GM21515 (cell line): ENCODE measurements around the gene VEPH1.

Experiments used
- ATAC-seq: cut with Tn5 transposase; IDR thresholded peaks from one replicate; pipeline ENCODE4 v1.9.1; 2021; ENCODE audit not compliant: unreplicated experiment

The VEPH1 gene

DNA sequence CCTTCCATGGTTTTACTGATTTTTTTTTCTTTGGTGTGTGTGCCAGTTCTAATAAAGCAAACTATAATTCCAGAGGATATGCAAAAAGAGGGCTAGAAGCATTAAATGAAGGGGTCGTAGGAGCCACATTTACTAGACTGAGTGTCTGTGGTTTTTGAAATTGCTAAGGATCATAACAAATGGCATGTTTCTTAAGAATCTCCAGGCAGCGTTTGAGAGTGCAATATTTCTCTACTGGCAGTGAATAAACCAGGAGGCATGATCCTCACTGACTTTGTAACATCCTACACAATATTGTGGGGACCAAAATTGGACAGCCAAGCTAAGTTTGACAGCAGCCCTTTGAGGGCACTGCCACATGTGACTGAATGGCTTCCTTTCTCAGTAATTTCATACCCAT is 227.4 kb downstream of the VEPH1 start:
- no peak for ATAC-seq

DNA sequence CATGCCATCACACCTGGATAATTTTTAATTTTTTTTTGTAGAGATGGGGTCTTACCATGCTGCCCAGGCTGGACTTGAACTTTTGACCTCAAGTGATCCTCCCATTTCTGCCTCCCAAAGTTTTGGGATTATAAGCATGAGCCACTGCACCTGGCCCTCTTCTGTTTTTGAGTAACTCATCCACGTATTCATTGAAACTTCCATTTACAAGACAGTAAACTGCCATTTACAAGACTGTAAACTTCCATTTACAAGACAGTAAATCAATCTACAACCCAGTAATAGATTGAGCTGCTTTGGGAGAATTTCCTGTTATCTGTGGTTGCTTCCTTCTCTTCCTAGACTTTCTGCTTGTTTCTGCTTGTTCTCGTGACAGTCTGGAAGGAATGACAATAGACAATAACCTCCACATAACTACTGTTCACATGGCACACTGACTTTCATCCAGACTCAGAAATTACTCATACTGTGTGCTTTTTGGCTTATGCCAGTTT is 228.5 kb downstream of the VEPH1 start:
- no peak for ATAC-seq

DNA sequence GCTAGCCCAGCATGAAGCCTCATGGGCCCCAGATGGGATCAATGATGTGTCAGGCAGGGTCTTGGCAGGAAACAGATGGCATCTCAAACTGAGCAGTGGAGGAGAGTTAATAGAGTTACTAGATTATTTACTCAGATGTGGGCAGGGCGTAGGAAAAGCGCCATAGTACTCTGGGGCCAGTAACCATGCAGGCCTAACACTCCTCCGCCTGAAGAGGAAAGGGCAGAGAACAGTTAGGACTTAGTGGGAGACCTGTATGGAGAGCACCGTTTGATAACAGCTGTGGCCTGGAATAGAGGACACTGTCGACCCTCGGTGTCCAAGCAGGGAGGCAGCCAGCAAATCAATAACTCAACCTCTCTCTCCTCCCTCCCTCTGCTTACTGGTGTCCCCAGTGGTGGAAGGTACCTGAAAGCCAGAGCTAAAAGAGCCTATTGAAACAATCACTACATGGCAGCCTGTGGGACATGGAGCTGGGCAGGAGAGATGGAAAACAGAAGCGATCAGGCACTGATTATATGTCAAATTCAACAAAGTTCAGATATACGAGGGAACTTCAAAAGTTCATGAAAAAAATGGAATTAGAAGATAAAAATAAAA is 231.8 kb downstream of the VEPH1 start:
- no peak for ATAC-seq

DNA sequence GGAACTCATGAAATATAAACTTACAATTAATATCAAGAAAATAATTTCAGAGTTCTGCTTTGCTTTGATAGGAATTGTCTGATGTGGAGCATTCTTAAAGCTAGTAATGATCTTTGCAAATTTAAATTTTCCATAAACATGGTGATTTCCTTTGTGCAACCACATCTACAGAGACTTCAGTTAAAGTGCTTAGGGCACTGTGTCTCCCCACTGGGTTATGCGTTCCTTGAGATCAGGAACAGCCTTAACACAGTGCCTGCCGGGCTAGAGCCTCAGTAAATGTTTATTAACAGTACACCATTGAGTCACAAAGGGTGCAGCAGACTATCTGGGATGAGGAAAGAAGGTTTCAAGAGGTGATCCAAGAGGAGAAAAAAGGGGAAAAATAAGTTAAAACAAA is 235.2 kb downstream of the VEPH1 start:
- no peak for ATAC-seq

DNA sequence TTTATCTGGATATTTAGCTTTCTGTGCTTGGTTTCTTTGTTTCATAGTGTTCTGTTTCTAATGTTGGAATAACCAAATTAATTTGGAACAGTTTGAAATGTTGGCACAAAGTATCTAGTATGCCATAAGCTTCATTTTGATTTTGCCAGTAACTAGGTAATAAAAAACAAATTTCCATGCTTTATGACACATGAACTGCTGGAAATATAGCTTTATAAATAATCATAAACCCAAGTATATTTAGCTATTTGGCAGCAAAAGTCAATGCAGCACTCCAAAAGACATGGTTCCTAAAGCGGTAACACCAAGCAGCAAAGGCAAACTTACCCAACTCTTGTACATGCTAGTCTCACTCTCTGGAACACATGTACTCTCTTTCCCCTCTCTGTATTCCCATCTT is 237.3 kb downstream of the VEPH1 start:
- ATAC-seq = no peak

DNA sequence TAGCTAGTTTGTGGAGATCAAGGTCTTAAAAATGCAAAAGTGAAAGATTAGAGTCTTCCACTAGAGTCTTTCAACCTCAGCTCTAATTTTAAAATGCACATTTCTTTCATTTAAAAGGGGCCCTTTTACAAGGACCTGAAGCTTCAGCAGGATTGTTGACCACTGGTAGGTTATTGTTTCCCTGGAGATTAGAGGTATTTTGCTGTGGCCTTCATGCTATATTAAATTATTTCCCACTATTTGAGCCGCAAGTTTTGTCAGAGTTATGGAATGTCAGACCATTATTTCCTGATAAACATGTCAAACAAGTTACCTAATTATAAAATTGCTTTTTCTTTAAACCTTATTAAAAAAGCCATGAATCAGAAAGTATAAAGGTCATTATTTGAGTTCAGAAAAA is 240.2 kb downstream of the VEPH1 start:
- ATAC-seq = no peak

DNA sequence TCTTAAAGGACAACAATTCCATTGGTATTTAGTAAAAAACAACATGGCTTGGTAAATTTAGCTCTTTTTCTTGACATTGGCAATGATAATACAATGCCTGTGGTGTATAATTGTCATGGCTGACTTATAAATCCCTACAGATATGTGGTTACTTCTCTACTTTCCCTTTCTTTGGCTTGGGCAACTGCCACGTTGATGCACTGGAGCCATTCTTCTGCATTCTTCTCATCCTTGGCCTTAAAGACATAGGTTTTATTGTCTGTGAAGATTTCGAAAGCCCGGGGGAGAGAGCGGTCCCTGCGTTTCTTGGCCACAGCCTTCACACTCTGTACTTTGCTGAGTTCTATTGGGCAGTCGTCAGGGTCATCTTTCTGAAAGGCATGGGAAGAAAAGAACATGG is 242.2 kb downstream of the VEPH1 start:
- no peak for ATAC-seq

DNA sequence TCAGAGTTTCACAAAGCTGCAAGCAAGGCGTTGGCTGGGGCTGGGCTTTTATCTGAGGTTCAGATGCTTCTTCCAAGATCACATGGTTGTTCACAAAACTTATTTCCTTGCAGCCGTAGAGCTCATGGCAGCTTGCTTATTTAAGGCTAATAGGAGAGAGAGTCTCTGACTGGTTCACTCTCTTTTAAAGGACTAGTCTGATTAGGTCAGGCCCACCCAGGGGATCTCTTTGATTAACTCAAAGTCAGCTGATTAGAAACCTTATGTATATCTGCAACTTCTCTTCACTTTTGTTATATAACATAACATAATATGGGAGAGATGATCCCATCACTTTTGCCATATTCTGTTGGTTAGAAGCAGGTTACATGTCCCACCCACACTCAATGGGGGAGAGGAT is 243.4 kb downstream of the VEPH1 start:
- ATAC-seq = no peak

DNA sequence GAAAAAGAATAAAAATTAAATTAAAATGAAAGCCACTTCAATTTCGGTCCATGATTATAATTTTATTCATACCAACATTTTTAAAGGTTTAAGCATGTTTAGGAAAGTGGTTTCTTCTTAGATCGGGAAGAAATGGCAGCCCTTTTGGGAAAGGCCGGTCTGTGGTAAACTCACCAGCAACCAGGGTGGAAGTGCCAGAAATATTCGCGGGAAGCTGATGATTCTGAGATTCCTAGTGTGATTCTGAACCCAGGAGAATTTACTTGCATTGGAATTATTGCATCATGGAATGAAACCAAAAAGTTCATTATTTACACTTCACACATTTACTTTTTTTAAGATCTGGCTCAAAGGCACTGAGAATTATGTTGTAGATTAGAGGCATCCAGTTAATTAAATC is 246.1 kb downstream of the VEPH1 start:
- ATAC-seq = no peak

DNA sequence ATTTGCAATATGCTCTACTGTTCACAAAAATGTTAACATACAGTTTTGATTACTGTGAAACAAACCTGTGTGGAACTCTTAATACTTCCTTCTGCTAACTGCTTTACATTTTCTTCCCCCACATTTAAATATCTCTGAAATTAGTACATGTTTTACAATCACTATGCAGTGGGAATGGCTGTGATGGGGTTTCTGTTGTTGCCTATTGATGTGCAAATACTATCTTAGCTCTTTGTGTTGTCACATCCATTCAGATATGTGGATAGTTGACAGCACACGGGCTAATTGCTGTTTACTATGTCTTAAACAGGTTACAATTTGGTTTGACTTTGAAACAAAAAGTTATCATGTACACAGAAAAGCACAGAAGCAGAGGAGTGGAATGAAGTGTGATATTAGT is 247.4 kb downstream of the VEPH1 start:
- no peak for ATAC-seq

DNA sequence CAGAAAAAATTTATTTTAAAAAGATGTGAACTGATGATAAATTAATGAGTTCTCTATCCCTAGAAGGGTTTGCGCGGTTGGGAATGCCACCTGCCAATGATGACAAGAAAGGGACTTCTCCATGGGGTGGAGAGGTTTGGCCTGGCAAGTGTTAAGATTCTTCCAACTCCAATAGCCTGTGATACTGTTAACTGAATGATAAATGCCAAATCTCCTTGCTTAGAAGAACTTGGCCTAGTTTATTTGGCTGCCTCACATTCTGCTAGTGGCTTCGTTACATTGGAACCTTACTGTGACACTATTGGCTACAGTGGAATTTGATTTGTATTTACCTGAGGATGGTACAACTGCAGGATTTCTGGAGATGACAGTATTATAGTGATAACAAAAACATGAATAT is 251.5 kb downstream of the VEPH1 start:
- no peak for ATAC-seq

DNA sequence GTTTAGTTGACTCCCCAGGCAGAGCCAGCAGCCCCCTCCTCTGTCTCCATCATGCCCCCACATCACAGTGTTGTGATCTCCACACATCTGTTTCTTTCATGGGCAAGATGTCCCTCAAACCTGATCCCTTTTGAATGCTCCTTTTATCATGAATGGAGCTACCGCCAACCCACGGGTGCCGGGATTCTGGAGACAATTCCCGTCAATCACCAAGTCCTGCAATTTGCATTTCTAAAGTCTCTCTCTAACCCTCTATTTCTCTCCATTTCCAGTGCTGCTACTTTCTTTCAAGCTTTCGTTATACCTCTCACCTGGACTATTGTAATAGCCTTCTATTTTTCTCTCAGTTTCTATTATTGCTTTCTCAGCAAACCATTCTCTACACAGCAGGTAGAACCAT is 253.6 kb downstream of the VEPH1 start:
- ATAC-seq = no peak

DNA sequence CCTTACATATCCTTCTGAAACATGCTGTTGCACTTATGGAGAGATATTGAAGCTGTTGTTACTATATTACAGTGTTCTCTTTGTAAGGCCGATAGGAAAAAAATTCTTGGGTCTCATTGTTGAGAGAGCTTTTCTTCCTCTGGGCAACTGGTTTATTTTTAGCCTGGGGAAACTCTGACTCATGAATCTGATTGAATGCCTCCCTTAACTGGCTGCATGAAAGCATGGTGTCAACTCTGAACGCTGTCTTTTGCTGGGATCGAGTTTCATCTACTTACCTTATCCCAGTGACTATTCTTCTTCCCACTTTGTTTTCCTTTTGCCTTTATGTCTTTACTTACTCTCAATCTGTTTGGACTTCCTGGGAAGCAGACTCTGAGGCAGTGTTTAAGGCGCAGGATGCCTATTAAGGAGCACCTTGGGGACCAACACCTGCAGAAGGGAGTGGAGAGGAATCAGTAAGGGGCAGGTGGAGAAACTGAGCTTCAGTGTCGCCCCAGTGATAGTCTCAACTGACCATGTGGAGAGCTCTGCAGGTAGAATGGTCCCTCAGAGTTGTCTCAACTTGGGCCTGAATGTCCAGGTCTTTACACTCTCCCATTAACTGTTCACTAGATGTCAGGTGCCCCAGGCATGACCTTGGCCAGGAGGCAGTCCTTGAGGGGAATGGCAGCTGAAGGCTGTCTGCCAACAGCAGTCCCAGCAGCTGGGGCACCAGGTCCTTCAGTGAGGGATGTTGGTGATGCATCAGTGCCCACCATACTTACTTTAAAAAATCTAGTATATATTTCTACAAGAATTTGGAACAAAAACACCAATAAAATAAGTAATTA is 254.4 kb downstream of the VEPH1 start:
- ATAC-seq = no peak

DNA sequence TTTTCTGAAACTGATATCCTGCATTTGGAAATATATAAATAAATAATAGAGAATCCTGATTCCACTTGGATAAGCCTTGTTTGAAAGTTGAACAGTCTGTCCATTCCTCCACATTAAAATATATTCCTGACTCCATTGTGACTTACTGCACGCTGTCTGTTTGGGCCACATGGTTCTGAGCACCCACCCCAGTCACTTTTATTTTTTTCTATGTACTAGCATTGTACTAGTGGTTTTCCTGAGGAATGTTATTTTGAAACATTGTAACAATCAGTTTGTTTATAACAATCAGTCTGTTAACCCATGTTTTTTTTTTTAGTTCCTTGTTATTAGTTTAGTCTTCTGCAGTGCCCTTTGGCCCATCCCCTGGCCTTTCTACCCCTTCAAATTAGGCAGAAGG is 255.8 kb downstream of the VEPH1 start:
- no peak for ATAC-seq

DNA sequence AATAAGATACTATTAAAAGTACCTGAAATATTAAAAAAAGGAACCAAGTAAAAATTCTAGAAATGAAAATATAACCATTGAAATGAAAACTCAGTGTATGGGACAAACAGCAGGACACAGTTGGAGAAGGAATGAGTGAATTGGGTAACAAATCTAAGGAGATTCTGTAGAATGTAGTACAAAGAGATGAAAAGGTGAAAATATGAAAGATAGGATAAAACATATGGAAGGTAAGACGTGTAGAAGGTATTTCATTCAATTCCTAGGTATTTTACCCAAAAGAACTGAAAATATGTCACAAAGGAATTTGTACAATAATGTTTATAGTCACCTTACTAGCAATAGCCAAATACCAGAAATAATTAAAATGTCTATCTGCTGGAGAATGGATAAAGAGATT is 260.4 kb downstream of the VEPH1 start:
- no peak for ATAC-seq

DNA sequence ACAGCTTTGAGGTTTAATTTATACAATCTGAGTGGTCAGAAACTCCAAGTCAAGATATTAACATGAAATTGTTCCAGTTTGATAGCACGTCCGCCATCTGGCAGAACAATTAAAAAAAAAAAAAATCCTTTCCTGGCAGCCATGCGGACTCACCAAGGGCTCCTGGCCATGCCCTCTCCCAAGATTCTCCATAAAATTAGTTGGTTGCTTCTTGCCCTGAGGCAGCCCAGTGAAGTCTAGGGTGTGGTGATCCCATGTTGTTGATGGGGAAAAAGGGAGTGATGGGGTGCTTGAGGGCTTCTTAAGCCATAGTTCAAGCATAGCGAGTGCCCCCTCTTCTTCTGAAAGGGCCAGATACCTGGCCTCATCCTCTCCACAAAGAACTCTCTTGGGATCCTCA is 261.6 kb downstream of the VEPH1 start:
- no peak for ATAC-seq

DNA sequence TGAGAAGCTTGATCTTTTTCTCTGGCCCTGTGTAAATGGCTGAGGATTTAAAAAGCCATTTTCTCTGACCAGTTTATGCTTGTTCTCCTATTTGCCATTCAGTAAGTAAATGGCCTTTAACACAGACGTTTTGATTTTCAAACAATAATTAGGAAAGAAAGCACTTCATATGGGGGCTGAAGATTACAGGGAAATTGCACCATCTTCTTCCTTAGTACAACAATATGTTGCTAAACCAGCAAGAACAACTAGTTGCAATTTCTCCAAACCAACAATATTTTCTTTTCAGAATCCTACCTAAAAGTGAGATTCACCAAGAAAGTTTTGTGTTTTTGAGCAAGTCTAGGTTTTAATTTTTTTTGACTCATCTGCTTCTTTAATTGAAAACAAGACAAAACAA is 262.8 kb downstream of the VEPH1 start:
- no peak for ATAC-seq

DNA sequence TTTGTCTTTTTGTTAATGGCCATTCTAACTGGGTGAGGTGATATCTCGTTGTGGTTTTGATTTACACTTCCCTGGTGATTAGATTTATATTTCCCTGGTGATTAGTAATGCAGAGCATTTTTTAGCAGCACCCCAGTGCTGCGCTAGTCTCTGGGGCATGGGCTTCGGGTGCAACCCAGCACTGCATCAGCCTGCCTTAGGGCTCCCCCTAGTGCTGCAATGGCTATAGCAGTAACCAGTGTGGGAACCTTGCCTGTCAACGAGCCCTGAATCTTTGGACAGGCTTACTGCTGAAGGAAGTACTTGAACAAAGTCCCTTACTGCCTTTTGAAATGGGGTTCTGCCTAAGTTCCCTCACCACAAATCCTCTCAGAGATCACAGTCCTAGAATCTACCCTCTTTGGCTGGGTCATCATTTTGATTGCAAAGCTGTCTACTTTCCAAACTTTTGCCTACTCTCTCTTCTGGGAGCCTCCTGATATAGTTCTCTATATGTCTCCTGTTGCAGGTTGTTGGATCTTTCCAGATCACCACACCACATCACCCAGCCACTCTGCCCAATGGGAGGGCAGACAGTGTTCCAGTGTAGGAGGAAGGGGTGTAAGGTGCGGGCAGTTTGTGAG is 264.0 kb downstream of the VEPH1 start:
- peak; percentile 100 for ATAC-seq

DNA sequence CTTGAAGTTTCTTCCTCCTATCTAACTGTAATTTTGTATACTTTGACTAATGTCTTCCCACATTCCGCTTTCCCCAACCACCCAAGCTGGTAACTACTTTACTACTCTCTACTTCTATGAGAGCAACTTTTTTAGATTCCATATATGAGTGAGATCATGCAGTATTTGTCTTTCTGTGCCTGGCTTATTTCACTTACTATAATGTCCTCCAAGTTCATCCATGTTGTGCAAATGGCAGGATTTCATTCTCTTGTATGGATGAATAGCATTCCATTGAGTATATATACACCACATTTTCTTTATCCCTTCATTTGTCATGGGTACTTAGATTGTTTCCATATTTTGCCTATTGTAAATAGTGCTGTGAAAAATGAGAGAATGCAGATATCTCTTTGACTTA is 264.8 kb downstream of the VEPH1 start:
- ATAC-seq = no peak

DNA sequence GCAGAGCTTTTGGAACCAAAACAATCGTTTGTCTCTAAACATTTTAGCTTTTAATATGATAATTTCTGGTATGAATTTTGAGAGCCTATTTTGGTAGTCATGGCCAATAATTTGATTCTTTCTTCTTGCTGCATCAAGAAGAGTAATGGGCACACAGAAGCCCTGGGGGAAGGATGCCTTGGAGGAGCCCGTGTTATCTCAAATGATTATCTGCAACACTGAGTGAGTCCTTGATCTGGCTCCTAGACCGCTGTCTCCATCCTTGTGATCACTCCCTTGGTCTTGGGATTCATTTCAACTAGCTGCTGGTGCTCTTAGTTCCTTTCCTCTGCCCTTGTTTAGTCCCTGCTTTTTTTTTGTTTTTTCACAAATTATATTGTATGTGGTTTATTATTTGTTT is 265.3 kb downstream of the VEPH1 start:
- no peak for ATAC-seq

DNA sequence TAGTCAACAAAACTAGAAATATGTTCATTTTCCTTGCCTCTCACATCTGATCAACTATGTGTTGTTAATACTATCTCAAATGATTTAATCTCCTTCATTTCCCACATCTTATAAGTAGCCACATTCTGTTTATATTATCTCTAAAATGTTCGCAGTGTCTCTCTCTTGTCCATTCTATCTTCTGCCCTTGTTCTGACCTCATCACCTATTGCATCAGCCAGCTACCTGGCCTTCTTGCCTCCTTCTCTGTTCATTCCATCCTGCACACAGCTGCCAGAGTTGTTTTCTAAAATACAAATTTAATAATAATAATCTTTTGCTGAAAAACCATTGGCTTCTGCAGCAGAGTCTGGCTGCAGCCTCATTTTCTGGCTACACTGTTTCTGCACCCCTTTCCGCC is 267.9 kb downstream of the VEPH1 start:
- ATAC-seq = no peak

DNA sequence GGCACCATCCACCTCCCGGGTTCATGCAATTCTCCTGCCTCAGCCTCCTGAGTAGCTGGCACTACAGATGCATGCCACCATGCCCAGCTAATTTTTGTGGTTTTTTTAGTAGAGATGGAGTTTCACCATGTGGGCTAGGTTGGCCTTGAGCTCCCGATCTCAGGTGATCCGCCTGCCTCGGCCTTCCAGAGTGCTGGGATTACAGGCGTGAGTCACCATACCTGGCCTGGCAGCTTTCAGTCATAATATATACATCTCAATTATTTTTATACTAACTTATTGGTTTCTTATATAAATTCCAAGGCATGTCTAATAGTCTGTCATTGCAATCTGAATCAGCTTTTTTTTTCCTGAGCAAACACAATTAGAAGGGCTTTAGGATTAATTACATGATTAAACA is 269.3 kb downstream of the VEPH1 start:
- no peak for ATAC-seq
